Measurements from ENCODE around the gene TARS2.
A peak's percentile ranks its signal among the peaks of the same experiment; 100 is the strongest.

The TARS2 gene

GRCh38 chr1:150508982-150509381 is 21.8 kb downstream of the TARS2 start:
- DNase-seq, result no peak

DNA sequence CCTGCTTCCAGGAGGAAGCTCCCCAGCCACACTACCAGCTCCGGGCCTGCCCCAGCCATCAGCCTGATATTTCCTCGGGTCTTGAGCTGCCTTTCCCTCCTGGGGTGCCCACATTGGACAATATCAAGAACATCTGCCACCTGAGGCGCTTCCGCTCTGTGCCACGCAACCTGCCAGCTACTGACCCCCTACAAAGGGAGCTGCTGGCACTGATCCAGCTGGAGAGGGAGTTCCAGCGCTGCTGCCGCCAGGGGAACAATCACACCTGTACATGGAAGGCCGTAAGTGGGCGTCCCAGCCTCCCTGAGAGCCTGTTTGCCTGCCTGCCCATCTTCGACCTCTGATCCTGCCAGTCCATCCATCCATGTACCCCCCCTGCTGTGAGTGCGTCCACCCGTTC is 24.3 kb downstream of the TARS2 start:
- no peak for DNase-seq

- DNase-seq, result no peak
These were observed 24.9 kb downstream of the TARS2 start for GRCh38 chr1:150511985-150512660.

DNA sequence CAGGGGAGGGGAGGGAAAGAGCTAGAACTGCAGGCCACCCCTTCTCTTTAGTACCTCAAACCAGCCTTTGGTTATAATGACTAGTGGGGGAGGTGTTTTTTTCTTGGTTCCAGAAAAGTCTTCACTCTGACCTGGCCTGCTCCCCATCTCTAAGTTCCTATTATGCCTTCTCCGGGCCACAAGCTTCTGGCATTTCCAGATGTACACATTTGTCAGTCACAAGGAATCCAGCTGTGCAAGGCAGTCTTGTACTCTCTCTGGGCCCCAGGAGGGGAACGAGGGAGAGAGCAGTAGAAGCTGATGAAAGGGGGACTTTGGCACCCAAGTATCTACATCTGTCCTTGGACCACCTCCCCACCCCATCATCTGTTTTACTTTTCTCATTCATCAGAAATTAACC is 25.6 kb downstream of the TARS2 start:
- DNase-seq, result no peak

DNA sequence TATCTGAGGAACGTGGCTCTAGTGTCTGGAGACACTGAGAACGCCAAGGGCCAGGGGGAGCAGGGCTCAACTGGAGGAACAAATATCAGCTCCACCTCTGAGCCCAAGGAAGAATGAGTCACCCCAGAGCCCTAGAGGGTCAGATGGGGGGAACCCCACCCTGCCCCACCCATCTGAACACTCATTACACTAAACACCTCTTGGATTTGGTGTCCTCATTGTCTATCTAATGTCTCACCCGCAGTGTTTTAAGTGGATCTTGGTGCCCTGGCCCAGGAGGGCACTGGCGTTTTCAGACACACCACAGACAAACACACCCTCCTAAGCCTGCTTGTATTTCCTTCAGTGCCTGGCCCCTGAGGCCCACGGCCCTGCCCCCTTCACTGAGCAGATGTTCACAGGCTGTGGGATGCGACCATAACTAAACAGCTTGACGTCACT is 26.2 kb downstream of the TARS2 start:
- DNase-seq, result no peak

DNA sequence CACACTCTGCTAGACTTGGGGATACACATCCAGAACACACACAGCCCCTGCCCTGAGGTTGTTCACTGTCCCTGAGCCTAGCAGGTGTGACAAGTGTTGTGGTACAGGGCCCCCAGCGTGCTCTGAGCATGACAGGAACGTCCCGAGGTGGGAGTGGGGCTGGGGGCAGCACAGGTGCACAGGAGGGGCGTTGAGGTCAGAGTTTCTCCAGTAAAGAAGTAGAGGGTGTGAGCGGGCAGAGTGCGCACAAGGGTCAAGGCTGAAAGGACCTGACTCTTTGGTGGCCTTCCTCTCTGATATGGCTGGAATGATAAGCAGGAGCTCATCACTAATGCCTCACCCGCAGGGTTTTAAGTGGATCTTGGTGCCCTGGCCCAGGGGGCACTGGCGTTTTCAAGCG is 27.0 kb downstream of the TARS2 start:
- DNase-seq, result no peak

- no peak for DNase-seq
These were observed 27.7 kb downstream of the TARS2 start for GRCh38 chr1:150514913-150515327.

DNA sequence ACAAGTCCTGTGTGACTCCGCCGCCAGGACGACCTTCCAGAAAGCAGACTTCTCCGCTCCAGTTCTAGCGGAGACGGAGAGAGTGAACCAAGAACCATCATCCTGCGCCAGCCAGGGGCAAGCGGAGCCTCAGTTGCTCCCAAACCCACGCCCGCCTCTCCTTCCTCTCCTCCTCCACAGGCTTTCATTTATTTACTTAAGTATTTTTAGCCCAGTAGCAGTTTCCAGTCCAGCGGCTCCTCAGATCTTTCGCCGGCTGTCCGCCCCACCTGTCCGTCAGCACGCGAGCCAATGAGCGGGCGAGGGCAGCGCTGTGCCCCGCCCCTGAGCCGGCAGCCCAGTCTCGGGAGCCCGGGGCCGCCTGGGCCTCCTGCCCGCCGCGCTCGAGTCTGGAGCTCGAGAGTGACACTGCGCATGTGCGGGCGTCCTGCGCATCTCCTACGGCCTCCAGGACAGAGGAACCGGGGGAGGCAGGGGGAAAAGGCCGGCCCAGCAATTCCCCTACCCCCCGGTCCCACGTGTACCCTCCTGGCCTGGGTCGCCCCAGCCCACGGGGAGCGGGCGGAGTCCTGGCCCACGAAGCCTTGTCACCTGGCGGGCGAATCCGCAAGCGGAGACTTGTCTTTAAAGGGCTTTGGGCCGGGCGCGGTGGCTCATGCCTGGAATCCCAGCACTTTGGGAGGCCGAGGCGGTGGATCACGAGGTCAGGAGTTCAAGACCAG is 28.3 kb downstream of the TARS2 start, which contains the start of gene FALEC:
Gene FALEC, plus strand, starts transcription at position 425 of the 722 bp plus-strand sequence.
- DNase-seq, result peak; percentile 85 to 94 (median 87)

DNA sequence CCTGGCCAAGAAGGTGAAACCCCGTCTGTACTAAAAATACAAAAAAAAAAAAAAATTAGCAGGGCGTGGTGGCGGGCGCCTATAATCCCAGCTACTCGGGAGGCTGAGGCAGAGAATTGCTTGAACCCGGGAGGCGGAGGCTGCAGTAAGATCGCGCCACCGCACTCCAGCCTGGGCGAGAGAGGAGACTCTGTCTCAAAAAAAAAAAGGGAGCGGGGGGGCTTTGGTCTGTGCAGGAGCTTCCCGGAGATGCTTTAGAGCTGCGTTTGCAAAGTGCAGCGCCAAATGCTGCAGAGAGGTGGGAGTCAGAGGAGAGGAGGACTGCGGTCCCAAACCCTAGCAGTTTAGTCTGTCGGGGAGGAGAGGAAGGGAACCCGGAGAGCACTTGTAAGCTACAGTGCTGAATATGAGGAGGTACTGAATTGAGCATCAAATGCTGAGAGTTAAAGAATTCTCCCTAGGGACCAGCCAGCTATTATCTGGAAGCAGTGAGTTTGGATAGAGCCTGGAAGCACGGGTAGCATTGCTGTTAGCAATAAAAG is 28.9 kb downstream of the TARS2 start:
- DNase-seq, result no peak

DNA sequence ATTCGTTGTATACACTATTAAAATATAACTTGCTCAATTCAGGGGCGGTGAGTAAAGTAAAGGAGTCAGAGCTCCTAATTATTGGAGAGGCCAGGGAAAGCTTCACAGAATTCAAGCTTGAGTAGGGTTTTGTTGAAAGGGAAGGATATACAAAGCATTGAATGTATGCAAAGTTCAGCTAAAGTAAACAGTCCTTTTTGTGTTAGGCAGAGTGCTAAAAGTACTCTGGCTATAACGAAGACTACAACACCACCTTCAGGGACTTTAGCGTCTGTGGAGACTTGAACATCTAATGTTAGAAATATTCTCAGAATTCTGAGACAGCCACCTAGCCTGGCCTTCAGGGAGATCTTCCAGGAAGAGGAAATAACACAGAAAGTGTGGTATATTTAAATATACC is 29.4 kb downstream of the TARS2 start:
- peak in 1 of 5 donors; percentile 29 for DNase-seq

GRCh38 chr1:150521196-150521968 is 34.2 kb downstream of the TARS2 start:
- DNase-seq, result no peak

DNA sequence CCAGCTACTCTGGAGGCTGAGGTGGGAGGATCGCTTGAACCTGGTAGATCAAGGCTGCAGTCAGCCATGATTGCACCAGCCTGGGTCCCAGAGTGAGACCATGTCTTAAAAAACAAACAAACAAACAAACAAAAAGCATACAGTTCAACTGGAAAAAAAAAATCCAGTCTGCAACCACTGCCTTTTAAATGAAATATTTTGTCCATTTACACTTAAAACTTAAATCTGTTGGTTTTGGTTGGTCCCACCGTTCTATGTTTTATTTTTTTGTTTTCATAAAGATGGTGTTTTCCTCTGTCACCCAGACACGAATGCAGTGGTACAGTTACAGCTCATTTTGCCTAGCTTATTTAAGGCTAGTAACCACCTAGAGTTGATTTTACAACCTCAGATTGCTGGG is 38.1 kb downstream of the TARS2 start:
- no peak for DNase-seq

GRCh38 chr1:150528196-150528595 is 41.0 kb downstream of the TARS2 start:
- DNase-seq, result no peak

- no peak for DNase-seq
These were observed 41.8 kb downstream of the TARS2 start for GRCh38 chr1:150529017-150529416.

GRCh38 chr1:150530491-150531159 is 43.4 kb downstream of the TARS2 start:
- DNase-seq, result no peak

- no peak for DNase-seq
These were observed 45.6 kb downstream of the TARS2 start for GRCh38 chr1:150532860-150533259.

DNA sequence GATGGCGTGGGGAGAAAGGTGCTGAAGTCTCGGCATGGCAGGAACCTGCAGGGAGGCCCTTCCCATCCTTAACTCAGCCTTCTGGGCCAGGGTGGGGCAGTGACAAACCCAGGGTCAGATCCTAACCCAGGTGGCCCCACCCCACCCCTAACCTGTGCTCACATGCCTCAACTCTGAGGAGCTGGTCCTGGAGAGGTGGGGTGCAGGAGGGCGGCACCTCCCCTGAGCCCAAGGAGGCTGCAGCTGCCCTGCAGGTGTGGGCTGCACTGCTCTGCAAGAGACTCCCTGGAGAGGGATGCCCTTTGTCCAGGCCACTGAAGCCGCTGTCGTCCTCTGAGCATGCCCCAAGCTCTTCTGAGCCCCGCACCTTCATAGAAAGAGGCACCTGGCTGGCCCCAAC is 46.8 kb downstream of the TARS2 start:
- DNase-seq, result no peak

- DNase-seq, result no peak
These were observed 48.5 kb downstream of the TARS2 start for GRCh38 chr1:150535511-150536287.

DNA sequence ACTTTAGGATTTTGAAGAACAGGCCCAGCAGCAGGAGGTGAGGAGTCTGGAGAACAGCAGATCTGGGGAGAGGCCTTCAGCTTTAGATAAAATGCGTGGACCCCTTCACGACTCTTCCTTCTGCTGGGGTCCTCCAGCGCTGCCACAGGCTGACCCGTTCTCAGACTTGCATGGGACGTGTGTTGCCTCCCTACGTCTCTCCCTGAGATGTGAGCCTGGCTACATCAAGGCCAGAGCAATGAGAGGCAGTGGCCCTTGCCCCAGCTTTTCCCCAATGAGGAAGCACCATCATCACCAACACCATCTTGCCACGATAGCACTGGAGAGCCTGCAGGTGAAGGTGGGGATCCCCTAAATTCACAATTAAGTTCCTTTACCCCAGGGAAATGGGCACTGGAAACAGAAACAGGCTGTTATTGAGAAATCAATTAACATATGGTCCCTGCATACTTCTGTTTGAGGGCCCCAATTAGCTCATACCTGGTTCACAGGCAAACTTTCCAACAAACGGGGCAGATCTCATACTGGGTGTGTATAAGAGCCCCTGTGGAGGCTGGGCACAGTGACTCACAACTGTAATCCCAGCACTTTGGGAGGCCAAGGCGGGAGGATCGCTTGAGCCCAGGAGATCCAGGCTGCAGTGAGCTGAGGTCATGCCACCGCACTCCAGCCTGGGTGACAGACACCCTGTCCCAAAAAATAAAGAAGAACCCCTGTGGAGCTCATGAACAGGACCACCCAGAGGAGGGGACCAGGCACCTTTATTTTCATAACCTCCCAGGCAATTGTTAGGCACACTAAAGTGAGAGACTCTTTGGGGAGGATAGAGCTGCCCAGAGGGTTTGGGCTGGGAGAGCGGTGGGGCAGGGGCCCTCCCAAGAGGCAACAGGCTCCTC is 49.9 kb downstream of the TARS2 start:
- no peak for DNase-seq

Data from T-helper 1 cell (primary cell).